BLaER1 treated with 17β-estradiol and CSF1 and Interleukin-3, amounts not matched to agents 10 nM and 100 nM (cell line): Measurements from ENCODE around the gene EVI2A.
A peak's percentile ranks its signal among the peaks of the same experiment; 100 is the strongest.
"Not testable (repeated sequence)": the region's sequence is repeated elsewhere in the genome, so short reads cannot be mapped to it uniquely, and the experiment has no call there.

Experiments
- H3K27ac ChIP-seq, 11 experiments: shearing (Covaris generic); formaldehyde crosslinking; 2 replicates each; pipeline ENCODE4 v1.8.1; 2022
- H3K27me3 ChIP-seq, 11 experiments: shearing (Covaris generic); formaldehyde crosslinking; 2 replicates each; pipeline ENCODE4 v1.8.1; 2022
- H3K36me3 ChIP-seq, 11 experiments: shearing (Covaris generic); formaldehyde crosslinking; 2 replicates each; pipeline ENCODE4 v1.8.1; 2022
- H3K4me1 ChIP-seq, 10 experiments: shearing (Covaris generic); formaldehyde crosslinking; 2 replicates each; pipeline ENCODE4 v1.8.1; 2022
- H3K4me2 ChIP-seq, 11 experiments: shearing (Covaris generic); formaldehyde crosslinking; 2 replicates each; pipeline ENCODE4 v1.8.1; 2022
- H3K4me3 ChIP-seq, 10 experiments: shearing (Covaris generic); formaldehyde crosslinking; 2 replicates each; pipeline ENCODE4 v1.8.1; 2022
- H3K9ac ChIP-seq, 11 experiments: shearing (Covaris generic); formaldehyde crosslinking; 2 replicates each; pipeline ENCODE4 v1.8.1; 2022
- H3K9me3 ChIP-seq, 11 experiments: shearing (Covaris generic); formaldehyde crosslinking; replicated peaks in 1 of 11; 2 replicates each; pipeline ENCODE4 v1.8.1; 2022
- H4K20me1 ChIP-seq, 11 experiments: shearing (Covaris generic); formaldehyde crosslinking; 2 replicates each; pipeline ENCODE4 v1.8.1; 2022
- Cebpa-rat ChIP-seq, 11 experiments: shearing (Covaris generic); IDR thresholded peaks; 2 replicates each; pipeline ENCODE4 v1.8.1; 2022

The EVI2A gene

DNA sequence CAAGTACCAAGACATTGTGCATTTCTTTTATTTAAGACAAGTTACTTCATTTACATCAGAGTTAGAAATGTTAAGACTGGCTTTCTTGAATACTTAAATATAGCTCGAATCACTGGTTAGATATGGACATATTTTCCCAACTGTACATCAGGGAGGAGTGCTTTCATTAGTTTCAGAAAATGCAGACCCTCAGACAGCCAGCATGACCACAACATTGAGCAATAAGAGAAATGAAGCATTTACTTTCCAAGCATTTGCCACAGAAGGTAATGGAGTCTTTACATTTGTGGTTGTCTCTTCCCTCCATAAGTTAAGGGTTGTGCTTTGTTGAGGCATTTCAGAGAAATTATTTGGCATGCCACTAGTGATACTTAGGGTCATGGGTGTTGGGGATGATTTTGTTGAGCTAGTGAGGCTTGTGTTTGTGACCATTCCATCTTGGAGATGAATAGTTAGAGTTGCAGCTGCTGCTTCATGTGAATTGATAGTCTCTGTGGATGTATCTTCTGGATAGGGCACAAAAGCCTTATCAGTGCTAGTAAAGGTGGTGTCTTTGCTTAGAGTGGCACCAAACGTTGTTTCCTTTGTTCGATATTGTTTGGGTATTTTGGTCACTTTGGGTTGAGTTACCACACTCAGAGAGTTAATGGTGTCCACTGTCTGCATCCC lies 26.5 kb downstream of the EVI2A start:
- H4K20me1 ChIP-seq: no peaks in the 10 kb centered on the region; a peak in 1 of 22 replicates
- no peaks in the 10 kb centered on the region for H3K27me3 ChIP-seq
- H3K4me2 ChIP-seq: peak overlapping the region in 7 of 11 experiments; percentile 14 to 65 (median 45); a peak in 11 of 22 replicates
- peaks cover 0 to 45% (median 6%) of the 10 kb centered on the region in 11 experiments; a peak in 12 of 22 replicates for H3K36me3 ChIP-seq
- peaks cover 0 to 20% (median 11%) of the 10 kb centered on the region in 10 experiments; a peak in 13 of 20 replicates for H3K4me1 ChIP-seq
- no peak overlapping the region for H3K9ac ChIP-seq
- H3K27ac ChIP-seq: peak overlapping the region in 4 of 11 experiments; percentile 2 to 14 (median 2); a peak in 2 of 22 replicates
- peak in 2 of 11 experiments; percentile 37 to 65; a peak in 4 of 22 replicates for TF ChIP-seq Cebpa-rat (IDR thresholded peaks at IDR 0.05)
- no peak overlapping the region for H3K4me3 ChIP-seq
- H3K9me3 ChIP-seq: no peaks in the 10 kb centered on the region

DNA sequence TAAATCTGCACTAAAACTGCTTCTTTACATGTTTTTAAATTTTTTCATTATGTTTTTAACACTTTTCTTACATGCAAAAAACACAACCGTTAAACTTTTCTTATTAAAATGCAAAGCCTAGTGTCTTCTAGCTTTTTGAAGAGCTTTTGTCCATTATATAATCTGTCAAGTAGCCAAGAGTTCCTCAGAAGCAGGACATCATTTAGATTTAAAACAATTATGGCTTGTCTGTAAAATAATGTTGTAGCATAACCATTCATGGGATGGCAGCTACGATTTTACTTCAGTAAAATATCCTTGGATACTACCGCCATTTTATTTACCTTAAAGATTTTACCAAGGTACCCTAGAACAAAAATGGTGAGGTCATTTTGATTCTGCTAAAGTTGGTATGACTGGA lies 27.2 kb downstream of the EVI2A start:
- peak overlapping the region in 4 of 11 experiments; percentile 4 to 57 (median 42); a peak in 7 of 22 replicates for H3K4me2 ChIP-seq
- H3K9ac ChIP-seq: no peak overlapping the region
- H4K20me1 ChIP-seq: no peaks in the 10 kb centered on the region; a peak in 1 of 22 replicates
- no peaks in the 10 kb centered on the region for H3K27me3 ChIP-seq
- peaks cover 0 to 20% (median 11%) of the 10 kb centered on the region in 10 experiments; a peak in 13 of 20 replicates for H3K4me1 ChIP-seq
- peaks cover 0 to 50% (median 6%) of the 10 kb centered on the region in 11 experiments; a peak in 12 of 22 replicates for H3K36me3 ChIP-seq
- TF ChIP-seq Cebpa-rat (IDR thresholded peaks at IDR 0.05): no peak
- H3K27ac ChIP-seq: no peak overlapping the region
- no peaks in the 10 kb centered on the region for H3K9me3 ChIP-seq
- H3K4me3 ChIP-seq: no peak overlapping the region

DNA sequence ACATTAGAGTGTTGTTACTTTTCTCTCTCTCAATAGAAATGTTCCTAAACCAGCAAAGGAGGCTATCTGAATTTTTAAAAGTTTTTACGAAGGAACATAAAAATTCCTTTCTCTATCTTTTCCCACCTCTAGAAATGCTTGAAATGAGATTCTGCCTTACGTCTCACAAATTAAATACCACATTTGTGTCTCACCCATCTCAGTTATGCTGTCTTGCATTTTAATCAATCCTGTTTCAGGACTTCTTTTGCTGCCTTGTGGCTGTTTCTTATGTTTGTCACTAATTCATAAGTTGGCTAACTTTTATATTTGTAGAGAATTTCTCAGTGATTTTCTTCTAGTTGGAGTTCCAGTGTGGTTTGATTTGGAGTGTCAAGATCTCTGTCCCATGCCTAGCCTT lies 27.8 kb downstream of the EVI2A start:
- no peak overlapping the region for H3K4me2 ChIP-seq
- no peak overlapping the region for H3K4me3 ChIP-seq
- H4K20me1 ChIP-seq: no peaks in the 10 kb centered on the region; a peak in 1 of 22 replicates
- no peak overlapping the region for H3K9ac ChIP-seq
- H3K27ac ChIP-seq: no peak overlapping the region
- H3K27me3 ChIP-seq: no peaks in the 10 kb centered on the region
- no peaks in the 10 kb centered on the region for H3K9me3 ChIP-seq
- TF ChIP-seq Cebpa-rat (IDR thresholded peaks at IDR 0.05): no peak
- H3K4me1 ChIP-seq: peaks cover 0 to 20% (median 11%) of the 10 kb centered on the region in 10 experiments; a peak in 13 of 20 replicates
- H3K36me3 ChIP-seq: peaks cover 0 to 56% (median 6%) of the 10 kb centered on the region in 11 experiments; a peak in 12 of 22 replicates

GRCh38 chr17:31291820-31292219 lies 29.6 kb downstream of the EVI2A start:
- Histone ChIP-seq H3K9ac (no peak overlapping the region), H4K20me1 (no peaks in the 10 kb centered on the region; a peak in 1 of 22 replicates), H3K4me2 (no peak overlapping the region), H3K36me3 (peaks cover 0 to 68% (median 10%) of the 10 kb centered on the region in 11 experiments; a peak in 20 of 22 replicates), H3K9me3 (no peaks in the 10 kb centered on the region), H3K4me1 (peaks cover 0 to 20% (median 11%) of the 10 kb centered on the region in 10 experiments; a peak in 13 of 20 replicates), H3K27me3 (no peaks in the 10 kb centered on the region), H3K4me3 (no peak overlapping the region), H3K27ac (no peak overlapping the region)
- TF ChIP-seq Cebpa-rat (IDR thresholded peaks at IDR 0.05): no peak

DNA sequence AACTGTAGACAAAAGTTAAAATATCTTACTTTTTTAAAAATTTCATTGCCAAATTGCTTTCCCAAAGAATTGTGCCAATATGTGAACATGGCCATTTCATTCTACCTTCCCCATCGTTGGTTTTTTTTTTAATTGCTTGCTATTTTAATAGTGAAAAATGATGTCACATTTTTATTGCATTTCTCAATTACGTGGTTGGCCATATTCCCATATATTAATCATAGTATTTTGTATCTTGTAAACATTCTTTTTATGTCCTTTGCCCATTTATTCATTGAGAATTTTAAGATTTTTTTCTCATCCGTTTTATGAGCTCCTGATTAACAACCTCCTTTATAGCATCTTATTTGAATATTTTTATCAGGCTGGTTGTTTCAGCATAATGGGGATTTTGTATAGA lies 31.6 kb downstream of the EVI2A start:
- H3K9me3 ChIP-seq: no peaks in the 10 kb centered on the region
- no peak overlapping the region for H3K9ac ChIP-seq
- TF ChIP-seq Cebpa-rat (IDR thresholded peaks at IDR 0.05): no peak

GRCh38 chr17:31287932-31288331 lies 33.5 kb downstream of the EVI2A start:
- H3K27ac ChIP-seq, H4K20me1 ChIP-seq, H3K9me3 ChIP-seq, H3K4me2 ChIP-seq, H3K4me1 ChIP-seq, H3K4me3 ChIP-seq, H3K27me3 ChIP-seq, H3K9ac ChIP-seq: not testable (repeated sequence)
- H3K36me3 ChIP-seq: peaks cover 0 to 84% (median 16%) of the 10 kb centered on the region in 11 experiments; a peak in 21 of 22 replicates

More for the DNA sequence above, 31.6 kb downstream of the EVI2A start:
- Histone ChIP-seq H3K4me1 (peaks cover 0 to 13% (median 6%) of the 10 kb centered on the region in 10 experiments; a peak in 13 of 20 replicates), H3K27ac (no peak overlapping the region; a peak in 1 of 22 replicates), H3K36me3 (peaks cover 0 to 76% (median 10%) of the 10 kb centered on the region in 11 experiments; a peak in 20 of 22 replicates), H3K27me3 (no peaks in the 10 kb centered on the region), H3K4me3 (no peak overlapping the region), H3K4me2 (no peak overlapping the region; a peak in 1 of 22 replicates), H4K20me1 (no peaks in the 10 kb centered on the region)

DNA sequence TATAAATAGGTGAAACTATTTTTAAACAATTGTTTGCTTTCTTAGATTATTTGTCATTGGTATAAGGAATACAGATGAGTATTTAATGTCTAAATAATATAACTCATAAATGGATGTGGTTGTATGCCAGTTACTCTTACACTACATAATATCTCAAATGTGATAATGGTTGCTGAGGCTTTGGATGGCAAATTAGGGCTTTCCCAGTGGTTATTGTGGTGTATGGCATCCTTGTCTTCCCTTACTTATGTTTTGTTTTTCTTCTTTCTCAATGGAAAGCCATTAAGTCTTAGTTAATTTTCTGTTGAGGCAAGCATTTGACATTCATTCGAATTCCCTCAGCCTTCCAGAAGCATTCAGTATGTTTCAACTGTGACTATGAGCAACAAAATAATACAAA lies 34.8 kb downstream of the EVI2A start:
- Histone ChIP-seq H3K4me1 (peaks cover 0 to 7% (median 0%) of the 10 kb centered on the region in 10 experiments; a peak in 2 of 20 replicates), H3K4me2 (no peak overlapping the region), H3K9me3 (0 out of 22 replicates have a peak, but pooled peaks cover 0 to 5% (median 0%) of the 10 kb centered on the region in 11 experiments), H3K4me3 (no peak overlapping the region), H3K36me3 (peaks cover 11 to 85% (median 25%) of the 10 kb centered on the region in 11 experiments; a peak in 21 of 22 replicates), H3K9ac (no peak overlapping the region), H3K27me3 (no peaks in the 10 kb centered on the region), H4K20me1 (no peaks in the 10 kb centered on the region), H3K27ac (no peak overlapping the region)
- TF ChIP-seq Cebpa-rat (IDR thresholded peaks at IDR 0.05): no peak

- H3K36me3 ChIP-seq: peaks cover 19 to 93% (median 42%) of the 10 kb centered on the region in 11 experiments; a peak in 20 of 22 replicates
- TF ChIP-seq Cebpa-rat (IDR thresholded peaks at IDR 0.05): no peak
- no peaks in the 10 kb centered on the region for H3K4me1 ChIP-seq
- no peaks in the 10 kb centered on the region for H3K27me3 ChIP-seq
- no peak overlapping the region for H3K4me2 ChIP-seq
- H3K9ac ChIP-seq: no peak overlapping the region
- H4K20me1 ChIP-seq: no peaks in the 10 kb centered on the region
- no peak overlapping the region for H3K4me3 ChIP-seq
- no peak overlapping the region for H3K27ac ChIP-seq
- H3K9me3 ChIP-seq: 0 out of 22 replicates have a peak, but pooled peaks cover 0 to 5% (median 0%) of the 10 kb centered on the region in 11 experiments
These were observed 37.6 kb downstream of the EVI2A start for GRCh38 chr17:31283841-31284240.

DNA sequence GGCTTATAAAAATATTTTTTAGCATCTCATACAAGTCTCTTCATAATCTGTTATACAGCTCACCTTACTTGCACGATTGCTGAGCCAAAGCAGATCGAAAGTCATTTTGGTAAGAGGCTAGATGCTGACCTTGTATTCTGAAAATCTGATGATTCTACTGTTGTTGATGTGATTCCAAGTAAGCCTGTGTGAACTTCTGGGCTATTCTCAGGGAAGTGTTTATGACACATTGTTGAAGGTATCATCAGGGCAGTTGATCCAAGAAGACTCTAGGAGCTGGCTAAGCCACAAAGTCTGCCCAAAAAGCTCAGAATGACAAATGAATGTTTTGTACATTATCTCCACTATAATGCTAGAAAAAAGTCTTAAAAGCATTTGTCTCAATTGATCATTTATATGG lies 40.4 kb downstream of the EVI2A start:
- Histone ChIP-seq H3K27ac (no peak overlapping the region), H3K4me3 (no peak overlapping the region), H3K9me3 (0 out of 22 replicates have a peak, but pooled peaks cover 0 to 5% (median 0%) of the 10 kb centered on the region in 11 experiments), H3K4me2 (no peak overlapping the region), H4K20me1 (no peaks in the 10 kb centered on the region), H3K4me1 (no peaks in the 10 kb centered on the region), H3K36me3 (peaks cover 31 to 95% (median 52%) of the 10 kb centered on the region in 11 experiments), H3K27me3 (no peaks in the 10 kb centered on the region), H3K9ac (no peak overlapping the region)
- no peak for TF ChIP-seq Cebpa-rat (IDR thresholded peaks at IDR 0.05)
